ENCODE results near the gene SPG7.

Gene SPG7

DNA sequence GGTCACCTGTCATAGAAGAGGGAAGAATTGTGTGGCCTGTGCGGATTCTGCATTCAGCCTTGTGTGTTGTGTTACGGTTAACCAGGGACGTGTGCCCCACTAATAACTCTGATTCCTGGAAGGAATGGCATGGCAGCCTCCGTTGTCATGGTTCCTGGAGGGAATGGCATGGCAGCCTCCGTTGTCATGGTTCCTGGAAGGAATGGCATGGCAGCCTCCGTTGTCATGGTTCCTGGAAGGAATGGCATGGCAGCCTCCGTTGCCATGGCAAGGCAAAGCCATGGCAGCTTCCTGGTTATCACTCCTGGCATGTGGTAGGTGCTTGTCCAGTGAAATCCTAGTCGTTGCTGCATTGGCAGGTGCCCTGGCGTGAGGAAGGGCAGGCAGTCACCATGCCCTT lies 8.9 kb downstream of the SPG7 start:
- Histone ChIP-seq H3K23ac (ENCODE audit: low read length) (no peak overlapping the region), H4K8ac (ENCODE audit: low read depth, low read length) (no peak overlapping the region), H3K36me3 (ENCODE audit: control insufficient read depth in 1 of 2, insufficient read depth in 2 of 2, low read length in 2 of 2) (peaks cover 61 to 63% of the 10 kb centered on the region in 2 experiments), H2AK5ac (ENCODE audit: low read length) (no peak overlapping the region), H4K12ac (ENCODE audit: low read depth, low read length) (no peak overlapping the region), H2BK120ac (ENCODE audit: insufficient read depth, low read length, poor library complexity) (no peak overlapping the region), H3K4ac (ENCODE audit: low read depth, low read length) (no peak overlapping the region), H3K27ac (ENCODE audit: low read depth, low read length) (no peak overlapping the region), H3K79me2 (ENCODE audit: control insufficient read depth, insufficient read depth, low read length, poor library complexity) (no peaks in the 10 kb centered on the region), H2BK5ac (ENCODE audit: low read depth, low read length, poor library complexity) (no peak overlapping the region), H3K9me3 (ENCODE audit: insufficient read depth, low read depth, low read length) (peaks cover 3% of the 10 kb centered on the region), H2AFZ (ENCODE audit: insufficient read depth, low read length, poor library complexity) (no peak overlapping the region), H3K4me2 (ENCODE audit: low read length) (no peak overlapping the region), H3K9ac (ENCODE audit: low read length) (no peak overlapping the region), H2BK12ac (ENCODE audit: low read length) (no peak overlapping the region), H3K4me1 (ENCODE audit: control insufficient read depth in 1 of 2, insufficient read depth in 2 of 2, low read length in 2 of 2) (no peaks in the 10 kb centered on the region), H3K14ac (ENCODE audit: low read length) (no peak overlapping the region), H4K91ac (ENCODE audit: low read depth, low read length) (no peak overlapping the region), H3K79me1 (ENCODE audit: low read length) (no peaks in the 10 kb centered on the region), H3K18ac (ENCODE audit: low read length) (no peak overlapping the region), H3K27me3 (ENCODE audit: insufficient read depth, low read length) (no peaks in the 10 kb centered on the region), H3K4me3 (ENCODE audit: low read depth, low read length) (no peak overlapping the region)
- DNase-seq = no peak
- no CpG with 5 or more reads among the region's 9 CpGs for WGBS (ENCODE audit: extremely low coverage, insufficient coverage, insufficient read length)

- Histone ChIP-seq H2BK120ac (ENCODE audit: insufficient read depth, low read length, poor library complexity) (no peak overlapping the region), H3K23ac (ENCODE audit: low read length) (no peak overlapping the region), H3K27ac (ENCODE audit: low read depth, low read length) (no peak overlapping the region), H3K4me3 (ENCODE audit: low read depth, low read length) (no peak overlapping the region), H3K4me2 (ENCODE audit: low read length) (no peak overlapping the region), H4K91ac (ENCODE audit: low read depth, low read length) (no peak overlapping the region), H3K27me3 (ENCODE audit: insufficient read depth, low read length) (no peaks in the 10 kb centered on the region), H3K9me3 (ENCODE audit: insufficient read depth, low read depth, low read length) (peaks cover 4% of the 10 kb centered on the region), H3K9ac (ENCODE audit: low read length) (no peak overlapping the region), H2AK5ac (ENCODE audit: low read length) (no peak overlapping the region), H3K4ac (ENCODE audit: low read depth, low read length) (peak overlapping the region; percentile 30), H3K18ac (ENCODE audit: low read length) (peak overlapping the region; percentile 7), H3K79me1 (ENCODE audit: low read length) (no peaks in the 10 kb centered on the region), H2AFZ (ENCODE audit: insufficient read depth, low read length, poor library complexity) (no peak overlapping the region), H2BK5ac (ENCODE audit: low read depth, low read length, poor library complexity) (no peak overlapping the region), H3K4me1 (ENCODE audit: control insufficient read depth in 1 of 2, insufficient read depth in 2 of 2, low read length in 2 of 2) (no peaks in the 10 kb centered on the region), H4K8ac (ENCODE audit: low read depth, low read length) (no peak overlapping the region), H3K14ac (ENCODE audit: low read length) (no peak overlapping the region), H4K12ac (ENCODE audit: low read depth, low read length) (no peak overlapping the region), H3K79me2 (ENCODE audit: control insufficient read depth, insufficient read depth, low read length, poor library complexity) (no peaks in the 10 kb centered on the region), H2BK12ac (ENCODE audit: low read length) (no peak overlapping the region), H3K36me3 (ENCODE audit: control insufficient read depth in 1 of 2, insufficient read depth in 2 of 2, low read length in 2 of 2) (peaks cover 72 to 73% of the 10 kb centered on the region in 2 experiments)
- no peak for DNase-seq
- no CpG with 5 or more reads among the region's 15 CpGs for WGBS (ENCODE audit: extremely low coverage, insufficient coverage, insufficient read length)
These were observed 11.7 kb downstream of the SPG7 start for GRCh38 chr16:89519881-89520280.

DNA sequence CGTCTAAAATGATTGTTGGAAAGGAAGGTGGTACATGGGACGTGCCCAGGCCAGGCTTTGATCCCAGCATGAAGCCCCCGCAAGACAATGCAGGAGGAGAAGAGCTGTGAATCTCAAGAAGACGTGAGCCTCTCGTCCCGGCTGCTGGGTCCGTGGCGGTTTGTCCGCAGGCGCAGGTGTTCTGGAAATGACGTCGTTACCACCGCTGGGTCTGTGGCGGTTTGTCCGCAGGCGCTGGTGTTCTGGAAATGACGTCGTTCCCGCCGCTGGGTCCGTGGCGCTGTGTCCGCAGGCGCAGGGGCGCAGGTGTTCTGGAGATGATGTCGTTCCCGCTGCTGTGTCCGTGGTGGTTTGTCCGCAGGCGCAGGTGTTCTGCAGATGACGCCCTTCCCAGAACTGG lies 14.1 kb downstream of the SPG7 start:
- H3K79me1 ChIP-seq (ENCODE audit: low read length) = no peaks in the 10 kb centered on the region
- no peak overlapping the region for H4K12ac ChIP-seq (ENCODE audit: low read depth, low read length)
- no peak overlapping the region for H3K4me2 ChIP-seq (ENCODE audit: low read length)
- no peak overlapping the region for H2BK5ac ChIP-seq (ENCODE audit: low read depth, low read length, poor library complexity)
- H2AFZ ChIP-seq (ENCODE audit: insufficient read depth, low read length, poor library complexity) = no peak overlapping the region
- H2BK12ac ChIP-seq (ENCODE audit: low read length) = no peak overlapping the region
- peaks cover 77 to 80% of the 10 kb centered on the region in 2 experiments for H3K36me3 ChIP-seq (ENCODE audit: control insufficient read depth in 1 of 2, insufficient read depth in 2 of 2, low read length in 2 of 2)
- H4K91ac ChIP-seq (ENCODE audit: low read depth, low read length) = no peak overlapping the region
- no peaks in the 10 kb centered on the region for H3K27me3 ChIP-seq (ENCODE audit: insufficient read depth, low read length)
- no peak overlapping the region for H3K9ac ChIP-seq (ENCODE audit: low read length)
- H3K4me1 ChIP-seq (ENCODE audit: control insufficient read depth in 1 of 2, insufficient read depth in 2 of 2, low read length in 2 of 2) = no peaks in the 10 kb centered on the region
- peak; percentile 37 to 58 for DNase-seq
- H2AK5ac ChIP-seq (ENCODE audit: low read length) = no peak overlapping the region
- no peaks in the 10 kb centered on the region for H3K79me2 ChIP-seq (ENCODE audit: control insufficient read depth, insufficient read depth, low read length, poor library complexity)
- no peak overlapping the region for H3K4ac ChIP-seq (ENCODE audit: low read depth, low read length)
- no peak overlapping the region for H3K18ac ChIP-seq (ENCODE audit: low read length)
- H3K23ac ChIP-seq (ENCODE audit: low read length) = no peak overlapping the region
- 100% methylated on average over 1 of the region's 31 CpGs for WGBS (ENCODE audit: extremely low coverage, insufficient coverage, insufficient read length)
- H3K27ac ChIP-seq (ENCODE audit: low read depth, low read length) = no peak overlapping the region
- no peak overlapping the region for H4K8ac ChIP-seq (ENCODE audit: low read depth, low read length)
- no peak overlapping the region for H3K4me3 ChIP-seq (ENCODE audit: low read depth, low read length)
- peaks cover 4% of the 10 kb centered on the region for H3K9me3 ChIP-seq (ENCODE audit: insufficient read depth, low read depth, low read length)
- H3K14ac ChIP-seq (ENCODE audit: low read length) = no peak overlapping the region
- no peak overlapping the region for H2BK120ac ChIP-seq (ENCODE audit: insufficient read depth, low read length, poor library complexity)

GRCh38 chr16:89523680-89524344 lies 15.6 kb downstream of the SPG7 start:
- Histone ChIP-seq H2AFZ (ENCODE audit: insufficient read depth, low read length, poor library complexity) (no peak overlapping the region), H3K36me3 (ENCODE audit: control insufficient read depth in 1 of 2, insufficient read depth in 2 of 2, low read length in 2 of 2) (peaks cover 75 to 77% of the 10 kb centered on the region in 2 experiments), H3K4me1 (ENCODE audit: control insufficient read depth in 1 of 2, insufficient read depth in 2 of 2, low read length in 2 of 2) (no peaks in the 10 kb centered on the region), H2BK5ac (ENCODE audit: low read depth, low read length, poor library complexity) (no peak overlapping the region), H2BK120ac (ENCODE audit: insufficient read depth, low read length, poor library complexity) (no peak overlapping the region), H3K14ac (ENCODE audit: low read length) (no peak overlapping the region), H3K4me2 (ENCODE audit: low read length) (no peak overlapping the region), H3K27me3 (ENCODE audit: insufficient read depth, low read length) (no peaks in the 10 kb centered on the region), H4K91ac (ENCODE audit: low read depth, low read length) (no peak overlapping the region), H3K27ac (ENCODE audit: low read depth, low read length) (no peak overlapping the region), H2AK5ac (ENCODE audit: low read length) (no peak overlapping the region), H3K4me3 (ENCODE audit: low read depth, low read length) (no peak overlapping the region), H4K12ac (ENCODE audit: low read depth, low read length) (no peak overlapping the region), H3K4ac (ENCODE audit: low read depth, low read length) (no peak overlapping the region), H4K8ac (ENCODE audit: low read depth, low read length) (no peak overlapping the region), H3K9ac (ENCODE audit: low read length) (no peak overlapping the region), H3K79me2 (ENCODE audit: control insufficient read depth, insufficient read depth, low read length, poor library complexity) (no peaks in the 10 kb centered on the region), H3K79me1 (ENCODE audit: low read length) (no peaks in the 10 kb centered on the region), H3K9me3 (ENCODE audit: insufficient read depth, low read depth, low read length) (peaks cover 4% of the 10 kb centered on the region), H3K18ac (ENCODE audit: low read length) (no peak overlapping the region), H3K23ac (ENCODE audit: low read length) (no peak overlapping the region), H2BK12ac (ENCODE audit: low read length) (no peak overlapping the region)
- WGBS (ENCODE audit: extremely low coverage, insufficient coverage, insufficient read length) = no CpG with 5 or more reads among the region's 32 CpGs
- no peak for DNase-seq

Measured in trophoblast cell (in vitro differentiated cells and primary cell).